HG03558 (cell line): Measurements from ENCODE around the gene MIEN1.
"Not testable (repeated sequence)": the region's sequence is repeated elsewhere in the genome, so short reads cannot be mapped to it uniquely, and the experiment has no call there.

ENCODE experiments used
- ATAC-seq: cut with Tn5 transposase; IDR thresholded peaks from one replicate; pipeline ENCODE4 v1.9.1; 2021; ENCODE audit warnings: moderate number of reproducible peaks; ENCODE audit not compliant: unreplicated experiment; ENCODE audit errors: extremely low read depth

The MIEN1 gene

GRCh38 chr17:39730095-39730921 is at the start of gene MIEN1:
TSS of gene MIEN1 (minus strand) at chr17:39730532. CDS start at chr17:39730495, 37 bp downstream.
- peak; percentile 68 for ATAC-seq

GRCh38 chr17:39777534-39778365 is 47.4 kb upstream of the MIEN1 start:
- no peak for ATAC-seq

GRCh38 chr17:39776252-39776651 is 45.9 kb upstream of the MIEN1 start:
- no peak for ATAC-seq

- ATAC-seq: no peak
Observed at GRCh38 chr17:39775031-39775430, 44.7 kb upstream of the MIEN1 start.

- no peak for ATAC-seq
Observed at GRCh38 chr17:39774047-39774446, 43.7 kb upstream of the MIEN1 start.

GRCh38 chr17:39772987-39773934 is 42.9 kb upstream of the MIEN1 start:
- no peak for ATAC-seq

GRCh38 chr17:39772415-39772814 is 42.1 kb upstream of the MIEN1 start:
- ATAC-seq: no peak

GRCh38 chr17:39769974-39770587 is 39.7 kb upstream of the MIEN1 start:
- peak; percentile 58 for ATAC-seq

- no peak for ATAC-seq
Observed at GRCh38 chr17:39767147-39767546, 36.8 kb upstream of the MIEN1 start.

GRCh38 chr17:39765766-39766165 is 35.4 kb upstream of the MIEN1 start:
- no peak for ATAC-seq

- no peak for ATAC-seq
Observed at GRCh38 chr17:39765175-39765574, 34.8 kb upstream of the MIEN1 start.

- ATAC-seq: not testable (repeated sequence)
Observed at GRCh38 chr17:39764171-39764570, 33.8 kb upstream of the MIEN1 start.

GRCh38 chr17:39763051-39763820 is 32.9 kb upstream of the MIEN1 start:
- ATAC-seq: no peak

GRCh38 chr17:39761861-39762496 is 31.6 kb upstream of the MIEN1 start:
- no peak for ATAC-seq

- no peak for ATAC-seq
Observed at GRCh38 chr17:39759204-39759603, 28.9 kb upstream of the MIEN1 start.

- ATAC-seq: no peak
Observed at GRCh38 chr17:39757931-39758873, 27.9 kb upstream of the MIEN1 start.

- no peak for ATAC-seq
Observed at GRCh38 chr17:39757176-39757662, 26.9 kb upstream of the MIEN1 start.
